Testis (tissue), 3 donors: ENCODE data around the gene ABHD4. TPM values are rescaled to one million over a fixed set of nuclear protein-coding genes. Genes with fewer than 3 reads are reported as not detected.

ENCODE experiments used
- DNase-seq: peaks from one replicate; pipeline ENCODE4 v3.0.0-alpha.2; 2019
- H3K27ac ChIP-seq, 2 donors: fragments of 200-600 bp; sonication (generic); one replicate each; pipeline ENCODE4 v1.5.1; 2019
- H3K27me3 ChIP-seq: fragments of 200-600 bp; sonication (generic); one replicate; pipeline ENCODE4 v1.5.1; 2019
- H3K36me3 ChIP-seq: fragments of 200-600 bp; sonication (generic); one replicate; pipeline ENCODE4 v1.5.1; 2017; ENCODE audit warnings: low read depth; ENCODE audit errors: missing control alignments
- H3K4me1 ChIP-seq: fragments of 200-600 bp; sonication (generic); one replicate; pipeline ENCODE4 v1.5.1; 2019
- H3K4me3 ChIP-seq, 2 donors: fragments of 200-600 bp; sonication (generic); one replicate each; pipeline ENCODE4 v1.5.1; 2017 to 2019
- H3K9me3 ChIP-seq: fragments of 200-600 bp; sonication (generic); one replicate; pipeline ENCODE4 v1.5.1; 2017
- CTCF ChIP-seq, 3 experiments: fragments of 450-650 bp in 2 of 3; fragments of 200-600 bp in 1 of 3; sonication (generic) in 1 of 3; IDR thresholded peaks; one replicate each; pipeline ENCODE4 v1.5.1; 2016 to 2019; ENCODE audit warnings: antibody characterized with exemption in 3 of 3, mild to moderate bottlenecking in 2 of 3, moderate library complexity in 1 of 3
- POLR2A ChIP-seq: fragments of 450-650 bp; IDR thresholded peaks from one replicate; pipeline ENCODE4 v1.6.1; 2017; ENCODE audit warnings: antibody characterized with exemption, mild to moderate bottlenecking, moderate library complexity
- WGBS, 2 donors: methylation state at CpG; one replicate each; pipeline ENCODE4 v1.1.5; 2018; 5-methylcytosine and 5-hydroxymethylcytosine counted together
- intact Hi-C: fragments of 100-400 bp; cut with DNase I; formaldehyde crosslinking; loops from one replicate; pipeline ENCODE4 v1.15.1; 2023; ENCODE audit warnings: low total_unique reads
- polyA plus RNA-seq: library from polyadenylated mRNA; stranded (reverse); fragments of 350-450 nt; fragmentation: Illumina TruSeq; extraction: RNeasy Lipid Tissue Mini Kit (QIAGEN cat#74804); gene quantifications from one replicate; pipeline ENCODE4 v1.2.3, GENCODE V29; 2014; ENCODE audit warnings: low read depth, low replicate concordance; ENCODE audit not compliant: insufficient read depth
- total RNA-seq, 2 donors: library from RNA; depleted of rRNA; stranded (reverse); fragments of >200 nt; gene quantifications; one replicate each; pipeline ENCODE4 v1.2.3, GENCODE V29; 2016

The ABHD4 gene
- total and polyA plus RNA-seq, 3 donors from 2014 or later, result 111 to 158 (median 122) TPM

DNA sequence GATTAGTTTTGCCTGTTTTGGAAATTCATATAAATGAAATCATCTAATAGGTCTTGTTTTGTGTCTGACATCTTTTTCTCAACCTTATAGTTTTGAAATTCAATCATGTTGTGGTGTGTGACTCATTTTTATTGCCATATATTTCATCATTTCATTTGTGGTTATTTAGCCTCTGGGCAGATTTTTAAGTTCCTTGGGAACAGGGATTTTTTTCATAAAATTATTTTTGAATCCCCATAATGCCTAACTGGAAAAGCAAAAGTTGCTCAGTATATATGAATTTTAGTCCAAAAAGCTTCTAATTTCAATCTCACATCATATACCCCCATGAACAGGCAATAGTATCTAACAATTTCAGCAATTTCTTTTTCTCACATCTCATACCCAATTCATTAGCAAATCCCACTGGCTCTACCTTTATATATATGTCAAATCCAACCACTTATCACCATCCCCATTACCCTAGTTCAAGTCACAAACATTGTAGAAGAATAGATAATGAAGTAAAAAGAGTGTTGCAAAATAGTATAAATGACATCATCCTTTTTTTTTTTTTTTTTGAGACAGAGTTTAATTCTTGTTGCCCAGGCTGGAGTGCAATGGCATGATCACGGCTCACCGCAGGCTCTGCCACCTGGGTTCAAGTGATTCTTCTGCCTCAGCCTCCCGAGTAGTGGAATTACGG lies 48.6 kb downstream of the ABHD4 start:
- 90% methylated on average over 4 of the region's 4 CpGs for WGBS, 2 donors
- no peaks in the 10 kb centered on the region for H3K27me3 ChIP-seq
- H3K4me1 ChIP-seq, result no peaks in the 10 kb centered on the region
- H3K9me3 ChIP-seq, result no peaks in the 10 kb centered on the region
- no peaks in the 10 kb centered on the region for H3K36me3 ChIP-seq
- DNase-seq, result no peak
- H3K4me3 ChIP-seq, result no peak overlapping the region
- H3K27ac ChIP-seq, result no peak overlapping the region
- no peak for TF ChIP-seq CTCF (IDR thresholded peaks at IDR 0.05)
- no peak for TF ChIP-seq POLR2A
- intact Hi-C loops, result no loop called here

- intact Hi-C loops, result no loop called here
- DNase-seq, result no peak
- 56 to 73% methylated on average over 2 of the region's 2 CpGs for WGBS, 2 donors
- H3K27me3 ChIP-seq, result no peaks in the 10 kb centered on the region
- H3K4me1 ChIP-seq, result no peaks in the 10 kb centered on the region
- no peak overlapping the region for H3K27ac ChIP-seq
- no peak overlapping the region for H3K4me3 ChIP-seq
- no peaks in the 10 kb centered on the region for H3K9me3 ChIP-seq
- TF ChIP-seq CTCF (IDR thresholded peaks at IDR 0.05), result no peak
- TF ChIP-seq POLR2A, result no peak
- no peaks in the 10 kb centered on the region for H3K36me3 ChIP-seq
Measured at GRCh38 chr14:22648506-22648905, 50.4 kb downstream of the ABHD4 start.

- DNase-seq, result no peak
- WGBS, 2 donors, result 90% methylated on average over 7 of the region's 7 CpGs
- H3K27me3 ChIP-seq, result no peaks in the 10 kb centered on the region
- TF ChIP-seq CTCF (IDR thresholded peaks at IDR 0.05) (no peak), POLR2A (no peak)
- H3K36me3 ChIP-seq, result no peaks in the 10 kb centered on the region
- H3K4me1 ChIP-seq, result no peaks in the 10 kb centered on the region
- no peaks in the 10 kb centered on the region for H3K9me3 ChIP-seq
- intact Hi-C loops, result no loop called here
- H3K4me3 ChIP-seq, result no peak overlapping the region
- no peak overlapping the region for H3K27ac ChIP-seq
Measured at GRCh38 chr14:22650046-22650739, 52.1 kb downstream of the ABHD4 start.

DNA sequence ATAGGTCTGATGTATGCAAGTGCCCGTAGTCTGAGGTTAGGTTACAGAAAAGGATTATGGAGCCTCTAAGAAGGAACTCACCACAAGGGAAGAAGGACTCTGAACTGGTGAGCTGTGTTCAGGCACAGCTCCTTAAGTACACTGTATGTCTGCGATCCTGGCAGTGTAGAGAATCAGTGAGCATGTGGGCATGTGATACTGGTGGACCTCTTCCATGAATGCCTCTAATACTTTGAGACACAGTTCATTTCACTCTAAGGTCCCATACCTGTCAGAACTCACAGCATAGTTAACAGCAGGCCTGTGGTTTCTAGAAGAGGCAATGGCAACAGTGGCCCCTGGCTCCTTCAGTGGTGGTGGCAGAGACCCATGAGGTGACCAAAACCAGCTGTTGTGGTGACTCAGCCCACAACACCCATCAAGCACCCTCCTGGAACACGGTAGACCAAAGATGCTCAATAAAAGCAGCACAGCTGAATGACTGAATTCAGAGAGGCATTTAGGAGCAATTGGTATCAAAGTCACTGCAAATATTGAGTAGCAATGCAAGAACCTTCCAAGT lies 52.9 kb downstream of the ABHD4 start:
- DNase-seq, result no peak
- 86 to 89% methylated on average over 3 of the region's 3 CpGs for WGBS, 2 donors
- Histone ChIP-seq H3K27me3 (no peaks in the 10 kb centered on the region), H3K4me1 (no peaks in the 10 kb centered on the region), H3K27ac (no peak overlapping the region), H3K9me3 (no peaks in the 10 kb centered on the region), H3K36me3 (no peaks in the 10 kb centered on the region), H3K4me3 (no peak overlapping the region)
- TF ChIP-seq CTCF (IDR thresholded peaks at IDR 0.05) (no peak), POLR2A (no peak)
- intact Hi-C loops, result no loop called here
